Ovary (tissue), 3 donors: ENCODE data around the gene CWF19L1.

Source experiments
- CTCF ChIP-seq, 3 donors: fragments of 450-650 bp in 2 of 3; fragments of 200-600 bp in 1 of 3; IDR thresholded peaks; one replicate each; pipeline versions ENCODE4 v1.5.1 to v1.8.0; 2016 to 2022; ENCODE audit warnings: antibody characterized with exemption in 3 of 3, mild to moderate bottlenecking in 1 of 3
- EP300 ChIP-seq: sonication (generic); formaldehyde crosslinking; IDR thresholded peaks from one replicate; pipeline ENCODE4 v1.6.1; 2017; ENCODE audit warnings: antibody characterized with exemption
- POLR2A ChIP-seq: fragments of 450-650 bp; IDR thresholded peaks from one replicate; pipeline ENCODE4 v1.6.1; 2017; ENCODE audit warnings: antibody characterized with exemption, mild to moderate bottlenecking, moderate library complexity
- donor health status: DM: no; HTN: no; CAD: no.

DNA sequence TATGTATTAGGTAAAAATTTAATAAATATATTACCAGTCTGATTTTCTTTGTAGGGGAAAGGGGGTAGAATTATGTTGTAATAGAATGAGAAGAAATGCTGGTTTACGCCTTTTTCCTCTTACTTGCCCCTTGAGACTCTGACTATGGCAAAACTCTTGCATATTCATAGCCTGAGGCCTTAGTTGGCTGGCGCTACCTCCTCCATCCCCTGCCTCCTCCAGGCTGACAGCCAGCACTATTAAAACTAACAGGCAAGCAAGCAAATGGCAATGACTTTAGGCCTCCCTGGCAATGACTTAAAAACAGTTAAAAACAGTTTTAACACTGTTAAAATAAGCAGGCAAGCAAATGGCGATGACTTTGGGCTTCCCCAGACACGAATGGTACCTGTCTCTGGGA lies 48.2 kb upstream of the CWF19L1 start:
- no peak for TF ChIP-seq CTCF (IDR thresholded peaks at IDR 0.05)
- TF ChIP-seq POLR2A, result no peak
- TF ChIP-seq EP300, result no peak
